Natural killer cell (primary cell): ENCODE data around the gene NVL. TPM values are rescaled to one million over a fixed set of nuclear protein-coding genes. Genes with fewer than 3 reads are reported as not detected.

Experiments used
- ATAC-seq, 3 donors: fragments of 150-1000 bp in 2 of 3; fragments of 200-7000 bp in 1 of 3; cut with Tn5 transposase; 1 replicate in 1 of 3; 2 replicates in 2 of 3; pipeline ENCODE4 v1.10.0; 2021; ENCODE audit warnings: mild to moderate bottlenecking in 2 of 3, moderate library complexity in 2 of 3
- DNase-seq, 2 donors: peaks; one replicate each; pipeline versions ENCODE4 v3.0.0 to v3.0.0-alpha.2; 2013 to 2021; ENCODE audit warnings: mixed read lengths in 1 of 2
- H3K27ac ChIP-seq: one replicate; pipeline ENCODE4 v1.5.1; 2013; ENCODE audit warnings: mild to moderate bottlenecking, low read length
- H3K27me3 ChIP-seq: one replicate; pipeline ENCODE4 v1.6.1; 2013; ENCODE audit warnings: low read length; ENCODE audit not compliant: control insufficient read depth, insufficient read depth
- H3K36me3 ChIP-seq: one replicate; pipeline ENCODE4 v1.6.1; 2013; ENCODE audit warnings: low read length; ENCODE audit not compliant: control insufficient read depth, insufficient read depth
- H3K4me1 ChIP-seq: one replicate; pipeline ENCODE4 v1.6.1; 2013; ENCODE audit warnings: low read length; ENCODE audit not compliant: control insufficient read depth, insufficient read depth
- H3K4me3 ChIP-seq: one replicate; pipeline ENCODE4 v1.5.1; 2013; ENCODE audit warnings: low read length
- H3K9me3 ChIP-seq: one replicate; pipeline ENCODE4 v1.6.1; 2013; ENCODE audit warnings: low read length; ENCODE audit not compliant: control insufficient read depth, insufficient read depth
- H3K27ac Mint-ChIP-seq, 2 donors: one replicate each; pipeline ENCODE4 v1.8.0; 2022; ENCODE audit warnings: mild to moderate bottlenecking in 2 of 2, mixed read lengths in 2 of 2, moderate library complexity in 1 of 2
- H3K27me3 Mint-ChIP-seq, 2 donors: one replicate each; pipeline ENCODE4 v1.8.0; 2022; ENCODE audit warnings: low read depth in 2 of 2, mixed read lengths in 2 of 2
- H3K36me3 Mint-ChIP-seq: one replicate; pipeline ENCODE4 v1.8.0; 2022; ENCODE audit warnings: mixed read lengths
- H3K4me1 Mint-ChIP-seq, 2 donors: one replicate each; pipeline ENCODE4 v1.8.0; 2022; ENCODE audit warnings: mixed read lengths in 2 of 2
- H3K4me3 Mint-ChIP-seq: one replicate; pipeline ENCODE4 v1.8.0; 2022; ENCODE audit warnings: mild to moderate bottlenecking, moderate library complexity, mixed read lengths
- H3K9me3 Mint-ChIP-seq, 2 donors: one replicate each; pipeline ENCODE4 v1.8.0; 2022; ENCODE audit warnings: mixed read lengths in 2 of 2
- CTCF ChIP-seq: fragments of 200-600 bp; IDR thresholded peaks from one replicate; pipeline ENCODE4 v1.8.0; 2022; ENCODE audit warnings: antibody characterized with exemption
- WGBS: methylation state at CpG from one replicate; pipeline ENCODE4 v1.1.7; 2013; ENCODE audit warnings: missing lambda C conversion rate; ENCODE audit not compliant: insufficient coverage; 5-methylcytosine and 5-hydroxymethylcytosine counted together
- intact Hi-C: fragments of 100-400 bp; cut with micrococcal nuclease; formaldehyde crosslinking; loops from one replicate; pipeline ENCODE4 v1.14.2; 2022
- total RNA-seq, 4 donors: library from RNA; stranded (reverse); fragments of 120-200 nt in 1 of 4; gene quantifications; one replicate each; pipeline versions ENCODE4 v1.2.3 to v1.2.4, GENCODE V29; 2013 to 2022

NVL gene
- total RNA-seq, 3 donors from 2014 or later (not counting 1 experiment from before 2014, with no cell fraction given): 28.1 to 39.5 (median 32.4) TPM

- no peaks in the 10 kb centered on the region for H3K9me3 Mint-ChIP-seq
- no peaks in the 10 kb centered on the region for H3K9me3 ChIP-seq
- DNase-seq: no peak
- no peaks in the 10 kb centered on the region for H3K4me1 Mint-ChIP-seq
- H3K27me3 Mint-ChIP-seq: no peaks in the 10 kb centered on the region
- no peak overlapping the region for H3K4me3 Mint-ChIP-seq
- no peak overlapping the region for H3K27ac Mint-ChIP-seq
- peaks cover 33% of the 10 kb centered on the region for H3K36me3 ChIP-seq
- no peaks in the 10 kb centered on the region for H3K4me1 ChIP-seq
- no peak for TF ChIP-seq CTCF
- H3K27me3 ChIP-seq: no peaks in the 10 kb centered on the region
- no peak overlapping the region for H3K27ac ChIP-seq
- H3K4me3 ChIP-seq: no peak overlapping the region
- ATAC-seq: no peak
- H3K36me3 Mint-ChIP-seq: peaks cover 6% of the 10 kb centered on the region
- intact Hi-C loops: no loop called here
Measured at GRCh38 chr1:224234017-224234416, 96.0 kb downstream of the NVL start.

- peaks cover 6% of the 10 kb centered on the region for H3K36me3 Mint-ChIP-seq
- no peak for TF ChIP-seq CTCF
- H3K36me3 ChIP-seq: peaks cover 27% of the 10 kb centered on the region
- H3K27ac Mint-ChIP-seq: no peak overlapping the region
- H3K27me3 Mint-ChIP-seq: no peaks in the 10 kb centered on the region
- intact Hi-C loops: no loop called here
- no peaks in the 10 kb centered on the region for H3K4me1 Mint-ChIP-seq
- DNase-seq (no peak), ATAC-seq (no peak)
- H3K4me1 ChIP-seq: no peaks in the 10 kb centered on the region
- no peaks in the 10 kb centered on the region for H3K9me3 Mint-ChIP-seq
- WGBS: 97% methylated on average over 6 of the region's 6 CpGs
- H3K4me3 Mint-ChIP-seq: no peak overlapping the region
- no peak overlapping the region for H3K4me3 ChIP-seq
- H3K27ac ChIP-seq: no peak overlapping the region
- H3K27me3 ChIP-seq: no peaks in the 10 kb centered on the region
- no peaks in the 10 kb centered on the region for H3K9me3 ChIP-seq
Measured at GRCh38 chr1:224226849-224227502, 103.0 kb downstream of the NVL start.

GRCh38 chr1:224223819-224224714 is 105.9 kb downstream of the NVL start:
- H3K4me1 Mint-ChIP-seq: no peaks in the 10 kb centered on the region
- H3K27me3 Mint-ChIP-seq: no peaks in the 10 kb centered on the region
- H3K4me3 Mint-ChIP-seq: no peak overlapping the region
- no peak overlapping the region for H3K27ac ChIP-seq
- no peaks in the 10 kb centered on the region for H3K4me1 ChIP-seq
- H3K27ac Mint-ChIP-seq: no peak overlapping the region
- H3K9me3 Mint-ChIP-seq: no peaks in the 10 kb centered on the region
- DNase-seq (no peak), ATAC-seq (no peak)
- no peak for TF ChIP-seq CTCF
- WGBS: 98% methylated on average over 10 of the region's 12 CpGs
- intact Hi-C loops: no loop called here
- H3K4me3 ChIP-seq: no peak overlapping the region
- peaks cover 17% of the 10 kb centered on the region for H3K36me3 ChIP-seq
- H3K27me3 ChIP-seq: no peaks in the 10 kb centered on the region
- H3K9me3 ChIP-seq: no peaks in the 10 kb centered on the region
- no peaks in the 10 kb centered on the region for H3K36me3 Mint-ChIP-seq
